IPS-18a (cell line): ENCODE measurements around the gene DDX27.

Experiments
- H3K27ac ChIP-seq: one replicate; pipeline ENCODE4 v1.5.1; 2013; ENCODE audit warnings: low read length
- H3K27me3 ChIP-seq: one replicate; pipeline ENCODE4 v1.6.1; 2013; ENCODE audit warnings: mild to moderate bottlenecking, low read length; ENCODE audit not compliant: control insufficient read depth, insufficient read depth
- H3K36me3 ChIP-seq: one replicate; pipeline ENCODE4 v1.6.1; 2013; ENCODE audit warnings: low read depth, low read length; ENCODE audit not compliant: control insufficient read depth
- H3K4me1 ChIP-seq: one replicate; pipeline ENCODE4 v1.6.1; 2013; ENCODE audit warnings: low read depth, low read length; ENCODE audit not compliant: control insufficient read depth
- H3K4me3 ChIP-seq: one replicate; pipeline ENCODE4 v1.5.1; 2013; ENCODE audit warnings: low read length
- H3K9ac ChIP-seq: one replicate; pipeline ENCODE4 v1.6.1; 2013; ENCODE audit warnings: mild to moderate bottlenecking, low read length, moderate library complexity
- H3K9me3 ChIP-seq: one replicate; pipeline ENCODE4 v1.6.1; 2013; ENCODE audit warnings: low read depth, low read length; ENCODE audit not compliant: control insufficient read depth

Gene DDX27

DNA sequence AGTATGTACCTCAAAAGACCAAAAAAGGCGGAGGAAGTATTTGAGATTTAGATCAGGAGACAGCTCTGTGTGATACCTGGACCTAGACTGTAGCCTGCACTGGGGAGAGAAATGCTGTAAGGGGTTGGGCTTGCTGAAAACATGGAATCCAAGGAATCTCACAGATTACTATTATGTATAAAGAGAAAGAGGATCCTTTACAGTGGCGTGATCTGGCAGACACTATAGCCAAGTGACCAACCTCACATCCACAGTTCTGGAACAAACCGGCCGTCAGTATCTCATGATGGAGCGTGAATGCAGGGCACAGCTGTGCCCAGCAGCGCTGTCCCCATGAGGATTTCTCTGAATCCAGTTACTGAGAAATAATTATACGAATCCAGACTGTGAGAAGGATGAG, 12.3 kb downstream of the DDX27 start:
- no peaks in the 10 kb centered on the region for H3K9me3 ChIP-seq
- no peak overlapping the region for H3K27ac ChIP-seq
- H3K4me1 ChIP-seq = no peaks in the 10 kb centered on the region
- H3K27me3 ChIP-seq = no peaks in the 10 kb centered on the region
- H3K4me3 ChIP-seq = no peak overlapping the region
- H3K36me3 ChIP-seq = peaks cover 63% of the 10 kb centered on the region
- H3K9ac ChIP-seq = no peak overlapping the region

DNA sequence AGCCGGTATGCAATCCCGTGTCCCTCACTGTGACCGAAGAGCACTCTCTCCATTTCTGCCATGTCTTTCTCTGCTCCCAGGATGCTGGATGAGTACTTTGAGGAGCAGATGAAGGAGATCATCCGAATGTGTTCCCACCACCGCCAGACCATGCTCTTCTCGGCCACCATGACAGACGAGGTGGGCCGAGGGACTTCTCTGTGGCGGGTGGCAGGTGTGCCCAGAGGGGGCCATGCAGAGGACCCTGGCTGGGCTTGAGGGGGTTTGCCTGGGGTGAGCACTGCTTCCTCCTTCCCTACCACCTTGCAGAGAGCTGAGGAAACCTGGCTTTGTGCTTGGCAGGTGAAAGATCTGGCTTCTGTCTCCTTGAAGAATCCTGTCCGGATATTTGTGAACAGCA, 14.0 kb downstream of the DDX27 start:
- no peak overlapping the region for H3K9ac ChIP-seq
- no peaks in the 10 kb centered on the region for H3K27me3 ChIP-seq
- H3K4me1 ChIP-seq = no peaks in the 10 kb centered on the region
- H3K27ac ChIP-seq = no peak overlapping the region
- H3K4me3 ChIP-seq = no peak overlapping the region
- peaks cover 71% of the 10 kb centered on the region for H3K36me3 ChIP-seq
- no peaks in the 10 kb centered on the region for H3K9me3 ChIP-seq

DNA sequence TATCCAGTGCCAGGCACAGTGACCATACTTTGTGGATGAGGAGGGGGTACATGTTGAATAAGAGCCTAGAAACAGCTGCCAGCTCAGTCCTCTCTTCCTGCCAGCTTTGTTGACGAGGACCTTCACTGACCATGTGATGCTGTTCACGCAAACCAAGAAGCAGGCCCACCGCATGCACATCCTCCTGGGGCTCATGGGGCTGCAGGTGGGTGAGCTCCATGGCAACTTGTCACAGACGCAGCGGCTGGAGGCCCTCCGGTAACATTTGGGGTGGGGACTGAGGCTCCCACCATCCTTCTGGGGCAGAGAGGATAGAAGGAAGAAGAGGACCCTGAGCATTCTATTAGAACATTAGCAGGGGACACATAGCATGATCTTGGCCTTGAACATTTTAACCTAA, 15.6 kb downstream of the DDX27 start:
- H3K36me3 ChIP-seq = peaks cover 72% of the 10 kb centered on the region
- no peaks in the 10 kb centered on the region for H3K27me3 ChIP-seq
- H3K4me3 ChIP-seq = no peak overlapping the region

DNA sequence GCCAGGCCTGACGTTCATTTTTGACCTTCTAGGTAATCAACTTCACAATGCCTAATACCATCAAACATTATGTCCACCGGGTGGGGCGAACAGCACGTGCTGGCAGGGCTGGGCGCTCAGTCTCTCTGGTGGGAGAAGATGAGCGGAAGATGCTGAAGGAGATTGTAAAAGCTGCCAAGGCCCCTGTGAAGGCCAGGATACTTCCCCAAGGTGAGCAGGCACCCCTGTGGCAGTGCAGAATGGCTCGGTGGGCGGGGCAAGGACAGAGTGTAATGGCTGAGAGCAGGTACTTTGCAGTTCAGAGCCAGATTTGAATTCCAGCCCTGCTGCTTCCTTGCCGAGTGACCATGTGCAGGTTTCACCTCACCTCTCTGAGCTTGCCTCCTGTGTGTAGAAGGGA, 17.1 kb downstream of the DDX27 start:
- Histone ChIP-seq H3K4me3 (no peak overlapping the region), H3K36me3 (peaks cover 70% of the 10 kb centered on the region), H3K27ac (no peak overlapping the region), H3K27me3 (no peaks in the 10 kb centered on the region), H3K9me3 (no peaks in the 10 kb centered on the region), H3K4me1 (no peaks in the 10 kb centered on the region), H3K9ac (no peak overlapping the region)

More for the DNA sequence above, 15.6 kb downstream of the DDX27 start:
- Histone ChIP-seq H3K27ac (no peak overlapping the region), H3K9me3 (no peaks in the 10 kb centered on the region), H3K4me1 (no peaks in the 10 kb centered on the region), H3K9ac (no peak overlapping the region)

DNA sequence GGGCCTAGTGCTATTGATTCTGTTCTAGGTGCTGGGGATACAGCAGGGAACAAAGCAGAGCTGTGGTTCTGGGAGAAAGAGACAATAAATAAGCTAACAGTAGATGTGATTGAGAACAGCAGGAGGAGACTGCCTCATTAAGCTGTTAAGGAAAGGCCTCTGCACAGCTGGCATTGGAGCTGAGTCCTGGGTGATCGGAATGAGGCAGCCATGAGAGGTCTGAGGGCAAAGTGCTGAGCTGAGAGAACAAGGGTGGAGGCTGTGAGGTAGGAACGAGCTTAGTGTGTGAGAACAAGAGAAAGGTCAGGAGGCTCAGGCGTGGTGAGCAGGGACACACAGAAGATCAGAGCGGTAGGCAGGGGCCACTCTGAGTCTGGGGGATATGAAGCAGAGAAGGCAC, 18.3 kb downstream of the DDX27 start:
- no peaks in the 10 kb centered on the region for H3K4me1 ChIP-seq
- H3K27me3 ChIP-seq = no peaks in the 10 kb centered on the region
- no peak overlapping the region for H3K27ac ChIP-seq
- no peak overlapping the region for H3K4me3 ChIP-seq
- peaks cover 78% of the 10 kb centered on the region for H3K36me3 ChIP-seq
- no peaks in the 10 kb centered on the region for H3K9me3 ChIP-seq
- H3K9ac ChIP-seq = no peak overlapping the region

DNA sequence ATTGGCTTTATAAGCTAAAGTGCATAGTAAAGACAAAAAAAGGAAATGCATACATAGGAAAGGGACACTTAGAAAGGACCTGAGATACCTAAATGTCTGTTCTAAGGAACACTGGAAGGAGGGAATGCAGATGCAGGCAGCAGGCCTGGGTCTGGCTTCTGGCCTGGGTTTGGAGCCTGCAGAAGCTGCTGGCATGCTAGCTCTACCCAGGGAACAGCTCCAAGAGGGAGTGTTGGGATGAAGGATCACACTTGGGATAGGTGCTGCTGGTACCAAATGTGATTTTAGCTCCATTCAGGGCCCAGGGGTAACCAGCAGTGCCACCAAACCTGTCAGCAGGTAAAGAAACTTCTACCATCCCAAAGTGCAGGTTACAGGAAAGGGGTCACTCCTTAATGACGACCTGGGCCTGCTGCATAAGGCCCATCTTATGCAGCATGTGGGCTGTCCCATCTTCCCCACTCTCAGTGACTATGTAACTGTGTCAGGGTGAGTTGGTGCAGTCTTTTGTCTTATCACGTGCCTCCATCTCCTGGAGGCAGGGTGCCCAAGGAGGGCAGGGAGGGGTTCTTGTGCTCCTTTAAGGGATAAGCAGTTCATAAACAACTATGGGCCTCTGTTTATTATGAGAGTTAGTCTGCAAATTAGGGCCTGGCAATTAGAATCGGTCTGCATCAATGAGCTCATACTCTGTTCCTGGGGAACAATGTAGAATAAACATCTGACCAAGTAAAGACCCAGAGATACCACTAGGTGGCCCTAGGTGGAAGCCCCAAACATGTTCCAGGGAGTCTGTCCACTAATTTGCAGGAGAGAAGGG, 26.9 kb downstream of the DDX27 start:
- Histone ChIP-seq H3K27ac (no peak overlapping the region), H3K4me3 (no peak overlapping the region), H3K36me3 (peaks cover 73% of the 10 kb centered on the region)

DNA sequence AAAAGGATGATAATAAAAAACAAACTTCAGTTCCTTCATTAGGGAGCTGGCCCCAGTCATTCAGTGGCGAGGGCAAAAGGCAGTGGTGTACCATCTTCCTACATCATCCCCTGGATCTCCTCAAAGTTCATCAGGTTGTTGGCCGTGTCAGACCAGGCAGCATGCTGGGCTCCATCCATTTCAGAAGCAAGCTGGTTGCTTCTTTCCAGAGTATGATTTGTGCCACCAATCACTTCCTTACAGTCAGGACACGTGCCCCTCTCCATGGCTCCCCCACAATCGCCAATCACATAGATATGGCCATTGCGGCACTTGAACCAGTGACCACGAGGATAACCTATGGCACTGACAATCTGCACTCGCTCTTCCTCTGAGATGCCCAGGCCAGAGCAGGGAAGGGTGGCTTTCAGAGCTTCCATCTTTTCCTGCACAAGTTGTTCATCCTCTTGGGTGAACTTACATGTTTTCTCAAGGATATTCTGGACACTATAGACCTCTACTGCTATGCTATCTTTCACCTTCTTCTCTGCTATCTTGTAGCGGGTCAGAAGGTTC, 28.0 kb downstream of the DDX27 start:
- H3K9me3 ChIP-seq = no peaks in the 10 kb centered on the region
- no peak overlapping the region for H3K27ac ChIP-seq
- H3K4me3 ChIP-seq = no peak overlapping the region
- no peaks in the 10 kb centered on the region for H3K27me3 ChIP-seq
- no peak overlapping the region for H3K9ac ChIP-seq
- peaks cover 72% of the 10 kb centered on the region for H3K36me3 ChIP-seq
- no peaks in the 10 kb centered on the region for H3K4me1 ChIP-seq

More for the DNA sequence above, 26.9 kb downstream of the DDX27 start:
- H3K27me3 ChIP-seq = no peaks in the 10 kb centered on the region
- H3K9ac ChIP-seq = no peak overlapping the region
- H3K4me1 ChIP-seq = no peaks in the 10 kb centered on the region
- no peaks in the 10 kb centered on the region for H3K9me3 ChIP-seq

DNA sequence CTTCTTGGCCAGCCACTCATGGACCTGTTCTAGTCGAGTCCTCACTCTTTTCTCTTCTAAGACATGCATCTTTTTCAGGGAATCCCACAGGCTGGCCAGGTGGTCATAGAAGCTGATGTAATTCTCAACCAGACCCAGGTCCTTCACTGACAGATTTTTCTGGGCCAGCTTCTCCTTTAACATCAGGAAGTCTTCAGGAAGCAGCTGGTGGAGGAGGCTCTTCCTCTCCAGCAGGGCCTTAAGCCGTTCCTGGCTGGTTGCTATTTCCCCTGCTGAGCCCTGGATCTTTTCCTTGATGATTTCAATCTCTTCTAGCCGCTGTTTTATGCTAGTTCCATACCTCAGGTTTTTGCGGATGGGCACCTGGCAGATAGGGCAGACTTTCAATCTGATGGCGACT, 28.6 kb downstream of the DDX27 start:
- Histone ChIP-seq H3K36me3 (peaks cover 72% of the 10 kb centered on the region), H3K4me1 (no peaks in the 10 kb centered on the region), H3K9ac (no peak overlapping the region), H3K4me3 (no peak overlapping the region), H3K9me3 (no peaks in the 10 kb centered on the region), H3K27ac (no peak overlapping the region), H3K27me3 (no peaks in the 10 kb centered on the region)

DNA sequence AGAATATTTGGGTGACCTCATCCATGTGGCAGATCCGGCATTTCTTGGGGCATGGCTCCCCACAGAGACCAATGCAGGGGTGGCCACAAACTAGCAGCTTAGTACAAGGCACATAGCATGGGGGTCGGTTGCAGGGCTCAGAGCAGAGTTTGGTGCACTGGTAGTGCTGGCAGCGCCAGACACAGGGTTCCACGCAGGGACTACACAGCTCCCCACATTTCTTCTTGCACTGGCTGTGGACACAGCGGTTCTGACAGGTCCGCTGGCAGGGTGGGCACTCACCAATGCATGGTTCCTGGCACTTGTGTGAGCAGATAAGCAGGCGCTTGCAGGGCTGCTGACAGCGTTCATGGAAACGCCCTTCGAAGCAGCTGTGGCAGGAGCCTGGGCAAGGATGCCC, 29.1 kb downstream of the DDX27 start:
- H3K9me3 ChIP-seq = no peaks in the 10 kb centered on the region
- H3K27ac ChIP-seq = no peak overlapping the region
- no peak overlapping the region for H3K9ac ChIP-seq
- H3K27me3 ChIP-seq = no peaks in the 10 kb centered on the region
- peaks cover 72% of the 10 kb centered on the region for H3K36me3 ChIP-seq
- H3K4me1 ChIP-seq = no peaks in the 10 kb centered on the region
- no peak overlapping the region for H3K4me3 ChIP-seq

DNA sequence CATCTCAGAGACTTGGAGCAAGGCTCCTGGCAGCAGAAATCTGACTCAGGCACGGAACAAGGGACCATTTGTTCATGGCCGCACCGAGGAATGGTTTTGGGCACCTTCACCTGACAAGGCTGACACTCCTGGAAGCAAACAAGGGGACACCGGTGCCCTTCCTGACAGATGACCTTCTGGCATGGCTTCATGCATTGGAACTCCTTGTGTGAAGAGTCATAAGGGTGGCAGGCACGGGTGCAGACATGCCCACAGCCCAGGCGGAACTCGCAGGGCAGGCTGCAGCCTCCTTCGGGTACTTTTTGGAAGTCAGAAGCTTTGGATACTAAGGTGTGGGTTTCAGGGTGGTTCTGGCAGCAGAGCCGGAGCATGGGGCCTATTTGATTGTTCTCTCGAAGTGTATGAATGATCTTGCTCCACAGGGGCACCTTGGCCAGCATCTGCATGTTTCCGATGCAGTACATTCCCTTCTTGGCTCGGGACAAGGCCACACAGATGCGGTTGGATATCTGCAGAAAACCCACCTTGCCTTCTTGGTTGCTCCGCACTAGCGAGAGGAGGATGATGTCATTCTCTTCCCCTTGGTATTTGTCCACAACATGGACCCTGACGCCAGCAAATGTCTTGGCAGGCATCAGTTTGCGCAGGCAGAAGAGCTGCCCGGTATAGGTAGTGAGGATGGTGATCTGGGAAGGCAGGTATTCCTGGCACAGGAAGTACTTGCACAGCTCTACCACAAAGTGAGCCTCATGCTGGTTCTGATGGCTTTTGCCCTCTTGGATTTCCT, 29.9 kb downstream of the DDX27 start:
- H3K4me3 ChIP-seq = no peak overlapping the region
- no peaks in the 10 kb centered on the region for H3K27me3 ChIP-seq

DNA sequence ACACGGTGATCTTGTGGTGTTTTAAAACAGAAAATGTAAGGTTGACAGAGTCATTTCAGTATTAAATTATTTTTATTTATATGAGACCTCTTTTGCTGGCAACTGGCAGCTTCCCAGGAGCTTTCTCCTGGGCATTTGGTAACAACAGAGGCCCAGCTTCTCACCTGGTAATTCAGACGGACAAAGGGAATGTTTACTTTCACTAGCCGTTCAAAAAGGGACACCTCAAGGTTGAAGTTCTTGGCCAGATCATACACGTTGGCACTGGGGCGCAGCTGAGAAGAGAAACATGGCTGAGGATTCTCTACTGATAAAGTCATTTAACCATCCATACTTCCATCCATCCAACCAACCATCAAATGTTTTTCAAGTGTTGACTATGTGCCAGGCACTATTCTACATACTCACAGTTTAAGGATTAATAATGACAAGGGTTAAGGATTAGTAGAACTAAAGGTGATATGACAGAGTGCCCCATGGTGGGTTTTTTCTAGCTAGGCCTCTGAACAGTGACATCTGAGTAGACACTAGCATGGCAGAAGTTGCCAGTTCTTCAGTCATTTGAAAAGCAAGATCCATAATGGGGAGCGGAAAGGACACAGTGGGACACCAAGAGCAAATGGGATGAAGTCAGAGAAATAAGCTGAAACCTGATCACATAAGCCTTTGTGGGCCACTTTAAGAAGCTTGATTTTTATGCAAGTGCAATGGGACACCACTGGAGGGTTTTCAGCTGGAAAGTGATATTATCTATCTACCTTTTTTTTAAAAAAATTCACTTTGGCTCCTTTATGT, 33.5 kb downstream of the DDX27 start:
- H3K4me1 ChIP-seq = no peaks in the 10 kb centered on the region
- H3K27ac ChIP-seq = no peak overlapping the region
- H3K9ac ChIP-seq = no peak overlapping the region
- H3K27me3 ChIP-seq = no peaks in the 10 kb centered on the region
- H3K4me3 ChIP-seq = no peak overlapping the region
- peaks cover 79% of the 10 kb centered on the region for H3K36me3 ChIP-seq
- no peaks in the 10 kb centered on the region for H3K9me3 ChIP-seq

More for the DNA sequence above, 29.9 kb downstream of the DDX27 start:
- H3K9ac ChIP-seq = no peak overlapping the region
- H3K9me3 ChIP-seq = no peaks in the 10 kb centered on the region
- no peaks in the 10 kb centered on the region for H3K4me1 ChIP-seq
- peaks cover 70% of the 10 kb centered on the region for H3K36me3 ChIP-seq
- H3K27ac ChIP-seq = no peak overlapping the region
